GM15510 (cell line): ENCODE data around the gene GRIA4.

Experiments
- POLR2A ChIP-seq: IDR thresholded peaks from 3 replicates; pipeline ENCODE4 v1.6.1; 2011; ENCODE audit warnings: borderline replicate concordance; ENCODE audit not compliant: insufficient read length; ENCODE audit errors: extremely low read depth

GRIA4 gene

GRCh38 chr11:105613183-105613582, 3.3 kb downstream of the GRIA4 start:
- no peak for TF ChIP-seq POLR2A

- TF ChIP-seq POLR2A, result no peak
These were observed 8.6 kb downstream of the GRIA4 start for GRCh38 chr11:105618343-105618955.

DNA sequence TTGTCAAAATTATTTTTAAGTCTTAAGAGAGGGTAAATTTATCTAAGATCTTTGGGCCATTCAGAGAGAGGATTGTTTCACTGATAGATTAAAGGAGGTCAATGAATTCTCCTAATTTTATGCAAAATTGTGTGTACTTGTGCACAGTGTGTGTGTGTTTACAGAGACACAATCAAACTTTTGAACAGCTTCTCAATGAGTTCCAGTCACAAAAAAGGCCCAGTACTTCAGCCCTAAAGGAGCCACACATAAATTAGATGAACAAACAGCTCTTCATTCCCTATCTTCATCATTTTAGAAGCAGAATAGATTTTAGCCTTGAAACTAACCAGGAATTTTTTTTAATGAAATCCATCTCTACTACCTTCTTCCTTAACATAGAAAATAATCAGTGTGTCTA, 9.7 kb downstream of the GRIA4 start:
- TF ChIP-seq POLR2A, result no peak

GRCh38 chr11:105622016-105622415, 12.1 kb downstream of the GRIA4 start:
- no peak for TF ChIP-seq POLR2A

DNA sequence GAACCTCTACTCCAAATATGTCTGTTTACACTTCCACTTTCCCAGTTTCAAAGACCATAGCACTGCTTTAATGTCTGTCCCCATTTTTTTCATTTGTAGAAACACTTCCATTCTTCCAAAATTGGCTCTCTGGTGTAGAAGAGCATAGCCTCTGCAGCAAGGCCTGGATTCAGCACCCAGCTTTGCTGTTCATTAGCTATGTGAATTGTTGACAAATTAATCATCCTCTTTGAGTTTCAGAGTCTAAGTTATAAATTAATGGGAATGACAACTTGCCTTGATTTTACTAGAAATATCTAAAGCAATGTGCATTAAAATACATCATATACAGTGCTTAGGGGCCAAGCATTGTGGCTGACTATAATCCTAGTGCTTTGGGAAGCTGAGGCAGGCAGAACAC, 22.4 kb downstream of the GRIA4 start:
- no peak for TF ChIP-seq POLR2A

- no peak for TF ChIP-seq POLR2A
These were observed 25.6 kb downstream of the GRIA4 start for GRCh38 chr11:105635466-105635865.

DNA sequence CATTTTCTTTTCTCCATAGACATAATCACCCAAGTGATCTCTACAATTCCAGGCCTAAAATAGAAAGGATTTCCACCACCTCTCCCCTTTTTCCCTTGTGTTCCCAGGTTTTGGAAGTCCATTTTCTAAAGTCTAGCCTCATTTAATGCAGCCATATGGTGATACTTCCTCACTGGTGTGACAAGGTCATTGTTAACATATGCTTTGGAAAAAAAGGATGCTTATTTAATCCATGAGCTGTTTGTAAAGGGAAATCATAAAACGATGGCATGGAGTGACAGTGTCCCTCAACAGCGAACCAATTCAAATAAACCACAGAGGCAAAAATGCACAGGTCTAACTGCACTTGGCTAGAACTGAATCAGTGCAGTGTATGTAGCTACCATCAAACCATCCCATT, 26.6 kb downstream of the GRIA4 start:
- no peak for TF ChIP-seq POLR2A

DNA sequence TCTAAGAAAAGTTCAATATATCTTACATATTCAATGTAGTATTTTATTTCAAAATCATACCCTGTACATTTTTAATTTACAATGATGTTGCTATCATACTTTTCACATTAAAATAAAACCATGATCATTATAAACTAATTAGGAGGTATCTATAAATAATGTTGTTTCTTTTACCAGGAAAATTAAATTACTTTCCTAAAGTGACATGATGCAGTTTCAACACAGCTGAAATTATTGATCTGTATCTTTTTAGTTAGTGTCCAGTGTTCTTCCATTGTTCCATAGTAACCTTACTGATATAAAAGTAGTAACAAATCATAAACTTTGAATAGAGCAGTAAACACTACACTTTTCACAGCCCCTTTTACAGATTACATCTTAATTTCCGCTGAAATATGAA, 29.7 kb downstream of the GRIA4 start:
- TF ChIP-seq POLR2A, result no peak

GRCh38 chr11:105641433-105641832, 31.6 kb downstream of the GRIA4 start:
- no peak for TF ChIP-seq POLR2A

DNA sequence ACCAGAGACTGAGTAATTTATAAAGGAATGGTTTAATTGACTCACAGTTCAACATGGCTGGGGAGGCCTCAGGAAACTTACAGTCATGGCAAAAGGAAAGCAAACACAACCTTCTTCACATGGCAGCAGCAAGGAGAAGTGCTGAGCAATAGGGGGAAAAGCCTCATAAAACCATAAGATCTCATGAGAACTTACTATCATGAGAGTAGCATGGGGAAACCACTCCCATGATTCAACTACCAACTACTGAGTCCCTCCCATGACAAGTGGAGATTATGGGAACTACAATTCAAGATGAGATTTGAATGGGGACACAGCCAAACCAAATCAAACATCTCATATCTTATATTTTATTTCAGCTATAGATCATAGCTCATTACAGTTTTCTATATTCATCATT, 33.0 kb downstream of the GRIA4 start:
- no peak for TF ChIP-seq POLR2A

DNA sequence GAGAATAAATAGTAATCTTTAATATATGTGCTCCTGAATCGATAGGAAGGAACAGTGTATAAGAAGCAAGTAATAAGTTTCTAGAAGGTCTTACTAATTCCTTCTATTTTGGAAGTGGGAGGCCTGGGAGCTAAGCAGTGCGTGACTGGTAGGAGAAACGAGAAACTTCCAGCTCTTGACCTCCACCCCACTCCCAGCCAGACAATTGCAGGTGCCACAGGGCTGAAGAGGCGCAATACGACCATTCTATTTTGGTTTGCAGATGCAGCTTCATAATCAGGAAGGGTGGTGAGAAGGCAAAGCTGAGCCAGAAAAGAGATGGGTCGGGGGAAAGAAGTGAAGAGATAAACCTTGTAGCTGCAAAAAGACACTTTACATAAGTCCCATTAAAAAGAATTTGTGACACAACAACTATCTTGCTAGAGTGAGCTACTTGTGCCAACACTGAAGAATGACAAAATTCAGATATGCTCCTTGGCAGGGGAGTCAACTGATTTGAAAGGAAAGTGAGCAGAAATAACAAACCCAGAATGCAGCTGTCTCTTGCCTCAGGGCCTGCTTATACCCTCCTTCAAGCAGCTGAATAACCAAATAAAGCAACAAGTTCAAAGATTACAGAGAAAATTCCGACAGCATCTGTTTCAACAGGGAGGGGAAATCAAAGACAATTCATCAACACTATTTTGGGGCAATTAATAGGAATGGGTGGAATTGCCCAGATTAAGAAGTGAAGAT, 35.1 kb downstream of the GRIA4 start:
- no peak for TF ChIP-seq POLR2A

- no peak for TF ChIP-seq POLR2A
These were observed 37.9 kb downstream of the GRIA4 start for GRCh38 chr11:105647780-105648179.

DNA sequence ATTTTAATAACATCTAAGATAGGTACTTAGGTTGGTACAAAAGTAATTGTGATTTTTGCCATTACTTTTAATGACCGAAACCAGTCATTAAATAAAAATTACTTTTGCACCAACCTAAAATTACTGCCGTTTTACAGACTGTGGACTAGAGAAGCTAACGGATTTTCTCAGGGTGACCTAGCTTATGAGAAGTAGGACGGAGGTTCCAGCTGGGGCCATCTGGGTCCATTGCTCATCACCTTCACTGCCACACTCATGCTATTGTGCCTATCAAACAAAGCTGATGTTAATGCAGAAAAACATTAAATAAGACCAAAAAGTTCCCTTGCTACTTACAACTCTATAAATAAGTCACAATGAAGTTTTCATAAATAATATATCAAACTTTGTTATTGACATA, 38.9 kb downstream of the GRIA4 start:
- no peak for TF ChIP-seq POLR2A

GRCh38 chr11:105665281-105665680, 55.4 kb downstream of the GRIA4 start:
- no peak for TF ChIP-seq POLR2A

DNA sequence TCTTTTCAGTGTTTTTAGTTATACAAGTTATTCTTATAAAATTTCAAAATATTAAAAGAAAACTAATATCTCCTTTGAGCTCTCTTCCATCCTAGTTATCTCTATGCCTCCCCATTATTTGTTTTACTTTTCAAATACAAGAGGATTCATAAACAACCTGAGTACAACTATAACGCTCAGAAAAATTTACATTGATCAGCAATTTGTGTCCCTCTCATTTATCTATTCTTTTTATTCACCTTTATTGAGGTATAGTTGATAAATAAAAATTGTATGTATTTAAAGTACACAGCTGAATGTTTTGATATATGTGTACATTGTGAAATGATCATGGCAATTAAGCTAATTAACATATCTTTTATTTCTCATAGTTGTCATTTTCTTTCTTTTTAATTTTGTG, 57.6 kb downstream of the GRIA4 start:
- no peak for TF ChIP-seq POLR2A

DNA sequence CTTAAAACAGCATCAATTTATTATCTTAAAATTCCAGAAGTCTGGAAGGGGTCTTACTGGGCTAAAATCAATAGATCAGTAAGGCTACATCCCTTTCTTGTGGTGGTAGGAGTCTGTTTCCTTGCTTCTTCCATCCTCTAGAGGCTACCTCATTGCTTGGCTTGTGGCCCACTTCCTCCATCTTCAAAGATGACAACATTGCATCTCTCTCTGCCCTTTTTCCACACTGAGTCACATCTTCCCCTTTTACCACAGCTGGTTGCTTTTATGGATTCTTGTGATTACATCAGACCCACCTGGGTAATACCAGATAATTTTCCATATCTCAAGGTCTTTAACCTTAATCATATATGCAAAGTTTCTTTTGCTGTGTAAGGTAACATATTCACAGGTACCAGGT, 60.9 kb downstream of the GRIA4 start:
- no peak for TF ChIP-seq POLR2A
